Medulla oblongata (tissue), 1 donor: ENCODE results near the gene OVCA2.
A peak's percentile ranks its signal among the peaks of the same experiment; 100 is the strongest.
"Not testable (repeated sequence)": the region's sequence is repeated elsewhere in the genome, so short reads cannot be mapped to it uniquely, and the experiment has no call there.

Experiments
- DNase-seq: peaks from one replicate; pipeline ENCODE4 v3.0.0-alpha.2; 2015; ENCODE audit errors: extremely low spot score

OVCA2 gene

GRCh38 chr17:2041561-2042389 is at the start of gene OVCA2:
Gene OVCA2, plus strand, starts transcription at chr17:2042022. Its CDS starts 26 bp downstream, at chr17:2042048.
- DNase-seq, result peak; percentile 96

- DNase-seq, result peak; percentile 61
Observed at GRCh38 chr17:1992541-1992940, 49.3 kb upstream of the OVCA2 start.

GRCh38 chr17:1994707-1995106 is 47.1 kb upstream of the OVCA2 start:
- no peak for DNase-seq

- no peak for DNase-seq
Observed at GRCh38 chr17:1995321-1995892, 46.4 kb upstream of the OVCA2 start.

- DNase-seq, result peak; percentile 48
Observed at GRCh38 chr17:1995907-1996799, 45.7 kb upstream of the OVCA2 start.

GRCh38 chr17:1996800-1997288 is 45.0 kb upstream of the OVCA2 start:
- no peak for DNase-seq

- no peak for DNase-seq
Observed at GRCh38 chr17:1997289-1997926, 44.4 kb upstream of the OVCA2 start.

GRCh38 chr17:1997927-1998742 is 43.7 kb upstream of the OVCA2 start:
- no peak for DNase-seq

GRCh38 chr17:1999557-2000251 is 42.1 kb upstream of the OVCA2 start:
- DNase-seq, result peak; percentile 58

- DNase-seq, result no peak
Observed at GRCh38 chr17:2002767-2003329, 39.0 kb upstream of the OVCA2 start.

GRCh38 chr17:2003525-2003924 is 38.3 kb upstream of the OVCA2 start:
- DNase-seq, result no peak

- no peak for DNase-seq
Observed at GRCh38 chr17:2004435-2004952, 37.3 kb upstream of the OVCA2 start.

GRCh38 chr17:2008332-2009126 is 33.3 kb upstream of the OVCA2 start:
- DNase-seq, result no peak

- no peak for DNase-seq
Observed at GRCh38 chr17:2009737-2010136, 32.1 kb upstream of the OVCA2 start.

- DNase-seq, result peak; percentile 27
Observed at GRCh38 chr17:2011411-2012371, 30.1 kb upstream of the OVCA2 start.

- DNase-seq, result no peak
Observed at GRCh38 chr17:2012499-2012898, 29.3 kb upstream of the OVCA2 start.

- not testable (repeated sequence) for DNase-seq
Observed at GRCh38 chr17:2013220-2013993, 28.4 kb upstream of the OVCA2 start.
